K562 (cell line): ENCODE measurements around the gene ZCCHC4. TPM values are rescaled to one million over a fixed set of nuclear protein-coding genes. Genes with fewer than 3 reads are reported as not detected.

ENCODE experiments used
- ATAC-seq: fragments of 200-7000 bp; cut with Tn5 transposase; 3 replicates; pipeline ENCODE4 v1.9.1; 2020; ENCODE audit warnings: moderate library complexity
- BruUV-seq: library from RNA; stranded (reverse); fragments of 400-500 nt; replicated peaks from 2 replicates; lab custom pipeline; 2021; lab: Mats Ljungman, UMichigan
- CTCF ChIA-PET: fragments of 300-600 bp; formaldehyde crosslinking; extraction: SDS; loops from one replicate; lab custom pipeline; 2021; ENCODE audit warnings: low intra/inter-chr PET ratio; lab: Yijun Ruan, JAX
- POLR2A ChIA-PET: fragments of 300-600, 350-650 bp; sonication (Branson Sonifier 250); formaldehyde crosslinking; extraction: SDS; loops from one replicate; lab custom pipeline; 2021; ENCODE audit warnings: antibody characterized with exemption, inconsistent platforms; lab: Yijun Ruan, JAX
- DNase-seq, 4 experiments: peaks; one replicate each; pipeline versions ENCODE4 v3.0.0 to v3.0.0-alpha.2; 2011 to 2018; ENCODE audit warnings: low spot score in 3 of 4, mixed read lengths in 3 of 4; ENCODE audit errors: extremely low read depth in 1 of 4
- FAIRE-seq: peaks from 2 replicates; lab custom pipeline; 2011; peaks lifted over from hg19 to GRCh38; lab: Jason Lieb, UNC
- H2AFZ ChIP-seq: 2 replicates; pipeline ENCODE4 v1.6.0; 2011; ENCODE audit warnings: low read depth, low read length, control low read depth, inconsistent platforms
- H3K27ac ChIP-seq: fragments of 200-600 bp; 3 replicates; pipeline ENCODE4 v1.8.0; 2011; ENCODE audit warnings: low read depth, mild to moderate bottlenecking, control low read depth, inconsistent platforms, low read length, moderate library complexity, mixed read lengths; ENCODE audit errors: extremely low read depth
- H3K27me3 ChIP-seq, 2 experiments: fragments of 300-600 bp in 1 of 2; 2 replicates in 1 of 2; 3 replicates in 1 of 2; pipeline versions ENCODE4 v1.6.0 to v1.8.0; 2011; ENCODE audit warnings: inconsistent platforms in 2 of 2, low read length in 2 of 2, mild to moderate bottlenecking in 1 of 2, mixed read lengths in 1 of 2, moderate library complexity in 1 of 2; ENCODE audit not compliant: control insufficient read depth in 2 of 2, insufficient read depth in 2 of 2
- H3K36me3 ChIP-seq: fragments of 300-600 bp; 3 replicates; pipeline ENCODE4 v1.8.0; 2011; ENCODE audit warnings: mild to moderate bottlenecking, low read length, inconsistent platforms; ENCODE audit not compliant: control insufficient read depth, insufficient read depth
- H3K4me1 ChIP-seq, 2 experiments: fragments of 200-600 bp in 1 of 2; replicated peaks in 1 of 2; 2 replicates in 1 of 2; 3 replicates in 1 of 2; pipeline versions ENCODE4 v1.5.1 to v1.8.0; 2011; ENCODE audit warnings: inconsistent platforms in 2 of 2, low read length in 2 of 2, mild to moderate bottlenecking in 1 of 2, mixed read lengths in 1 of 2, moderate library complexity in 1 of 2; ENCODE audit not compliant: control insufficient read depth in 2 of 2, insufficient read depth in 2 of 2
- H3K4me2 ChIP-seq: 2 replicates; pipeline ENCODE4 v1.6.1; 2011; ENCODE audit warnings: low read length, control low read depth, inconsistent platforms, mixed read lengths; ENCODE audit not compliant: insufficient read depth
- H3K4me3 ChIP-seq: fragments of 200-600 bp; sonication (generic), shearing (Covaris generic); 2 replicates; pipeline ENCODE4 v1.5.1; 2016; ENCODE audit warnings: control low read depth, inconsistent platforms
- H3K79me2 ChIP-seq: fragments of 200-600 bp; 3 replicates; pipeline ENCODE4 v1.8.0; 2011; ENCODE audit warnings: low read length, inconsistent platforms; ENCODE audit not compliant: control insufficient read depth, insufficient read depth
- H3K9ac ChIP-seq, 2 experiments: 2 replicates each; pipeline versions ENCODE4 v1.6.0 to v1.6.1; 2011; ENCODE audit warnings: low read depth in 2 of 2, low read length in 2 of 2, control low read depth in 1 of 2, inconsistent platforms in 1 of 2, mild to moderate bottlenecking in 1 of 2, mixed read lengths in 1 of 2; ENCODE audit not compliant: insufficient read depth in 1 of 2
- H3K9me1 ChIP-seq: one replicate; pipeline ENCODE4 v1.6.0; 2011; ENCODE audit warnings: inconsistent platforms, mild to moderate bottlenecking, low read length, moderate library complexity; ENCODE audit not compliant: control insufficient read depth, insufficient read depth
- H3K9me3 ChIP-seq: replicated peaks from 2 replicates; pipeline ENCODE4 v1.5.1; 2011; ENCODE audit warnings: low read depth, low read length, inconsistent platforms; ENCODE audit not compliant: control insufficient read depth, insufficient read depth
- H4K20me1 ChIP-seq: replicated peaks from 2 replicates; pipeline ENCODE4 v1.6.1; 2011; ENCODE audit warnings: low read length, inconsistent platforms, mixed read lengths; ENCODE audit not compliant: control insufficient read depth, insufficient read depth
- CC2D1A ChIP-seq: fragments of 450-650 bp; IDR thresholded peaks from 2 replicates; pipeline ENCODE4 v1.6.1; 2017; ENCODE audit warnings: mild to moderate bottlenecking
- CSDE1 ChIP-seq, 2 experiments: fragments of 450-650 bp; IDR thresholded peaks; 2 replicates each; pipeline ENCODE4 v1.6.1; 2016; ENCODE audit warnings: mild to moderate bottlenecking in 1 of 2
- KAT8 ChIP-seq: fragments of 450-650 bp; IDR thresholded peaks from 2 replicates; pipeline ENCODE4 v1.6.1; 2016; ENCODE audit warnings: low read depth, mild to moderate bottlenecking
- NONO ChIP-seq, 2 experiments: fragments of 200-400 bp in 1 of 2; fragments of 450-650 bp in 1 of 2; formaldehyde crosslinking in 1 of 2; IDR thresholded peaks; 2 replicates each; pipeline ENCODE4 v1.6.1; 2017; ENCODE audit warnings: low read depth in 2 of 2, mild to moderate bottlenecking in 2 of 2, moderate library complexity in 2 of 2, low read length in 1 of 2
- NR4A1 ChIP-seq, 2 experiments: fragments of 250-450 bp in 1 of 2; fragments of 450-650 bp in 1 of 2; sonication (Bioruptor Pico) in 1 of 2; IDR thresholded peaks; 2 replicates each; pipeline versions ENCODE4 v1.4.0 to v1.6.1; 2016 to 2020; ENCODE audit warnings: mild to moderate bottlenecking in 2 of 2, missing compliant biosample characterization in 1 of 2, missing genetic modification characterization in 1 of 2, moderate library complexity in 1 of 2
- PTRF ChIP-seq: fragments of 450-650 bp; IDR thresholded peaks from 2 replicates; pipeline ENCODE4 v1.6.1; 2016; ENCODE audit warnings: mild to moderate bottlenecking, missing genetic modification characterization, missing compliant biosample characterization
- SAFB ChIP-seq: fragments of 200-400 bp; formaldehyde crosslinking; IDR thresholded peaks from 2 replicates; pipeline ENCODE4 v1.6.1; 2017; ENCODE audit warnings: low read depth, low read length, borderline replicate concordance
- SAFB2 ChIP-seq: fragments of 200-400 bp; formaldehyde crosslinking; IDR thresholded peaks from 2 replicates; pipeline ENCODE4 v1.6.1; 2018; ENCODE audit warnings: borderline replicate concordance, low read length, low read depth, moderate library complexity; ENCODE audit not compliant: severe bottlenecking
- ZNF124 ChIP-seq: sonication (generic); formaldehyde crosslinking; IDR thresholded peaks from 2 replicates; pipeline ENCODE4 v1.8.1; 2022; ENCODE audit warnings: missing genetic modification reagents
- ZNF3 ChIP-seq: fragments of 250-450 bp; sonication (Bioruptor Pico); IDR thresholded peaks from 2 replicates; pipeline ENCODE4 v1.5.0; 2021; ENCODE audit warnings: mild to moderate bottlenecking, moderate library complexity
- ZNF408 ChIP-seq: fragments of 250-450 bp; sonication (Bioruptor Pico); IDR thresholded peaks from 2 replicates; pipeline ENCODE4 v1.4.0; 2020; ENCODE audit warnings: low read depth, mild to moderate bottlenecking, moderate library complexity
- WGBS: fragments of 100-300 bp; shearing (Covaris generic); methylation state at CpG from one replicate; pipeline ENCODE4 v1.1.6; 2016; ENCODE audit warnings: low coverage, mixed read lengths; ENCODE audit not compliant: insufficient coverage; ENCODE audit errors: missing lambda C conversion rate; 5-methylcytosine and 5-hydroxymethylcytosine counted together
- in situ Hi-C: fragments of 300-500 bp; cut with MboI; formaldehyde crosslinking; loops from 4 replicates; pipeline ENCODE4 v1.15.0; 2018; ENCODE audit warnings: inconsistent platforms, mixed read lengths
- intact Hi-C: fragments of 100-400 bp; cut with micrococcal nuclease; formaldehyde crosslinking; loops from 2 replicates; pipeline ENCODE4 v1.14.2; 2022
- polyA plus RNA-seq, 8 experiments: library from polyadenylated mRNA; depleted of rRNA in 4 of 8; stranded (reverse) in 5 of 8; unstranded in 3 of 8; fragments of >200 nt; fragmentation: Nextera tagmentation in 2 of 8; fragmentation: Illumina TruSeq in 1 of 8; extraction: Ambion mirVana in 2 of 8; extraction: Trizol in 1 of 8; gene quantifications; 2 replicates each; pipeline versions ENCODE4 v1.2.1 to v1.2.3, GENCODE V29; 2011 to 2014; ENCODE audit warnings: inconsistent platforms in 1 of 8, missing spikeins in 1 of 8
- total RNA-seq, 7 experiments: library from RNA; depleted of rRNA in 6 of 7; stranded (reverse); fragments of >200 nt in 6 of 7; fragmentation: Illumina TruSeq in 2 of 7; extraction: Trizol in 2 of 7; gene quantifications; 2 replicates each; pipeline versions ENCODE4 v1.2.1 to v1.2.3, GENCODE V29; 2011 to 2021; ENCODE audit warnings: low replicate concordance in 1 of 7
- TF ChIP-seq, protein P1 (sequence below): sonication (generic); formaldehyde crosslinking; IDR thresholded peaks from 2 replicates; pipeline ENCODE4 v1.5.0; 2020; ENCODE audit warnings: missing genetic modification reagents
- TF ChIP-seq, protein P2 (sequence below): fragments of 250-450 bp; sonication (Bioruptor Pico); IDR thresholded peaks from 2 replicates; pipeline ENCODE4 v1.4.0; 2020; ENCODE audit warnings: mild to moderate bottlenecking, moderate library complexity, borderline replicate concordance
- TF ChIP-seq, protein P3 (sequence below): sonication (generic); formaldehyde crosslinking; IDR thresholded peaks from 2 replicates; pipeline ENCODE4 v1.8.0; 2023; ENCODE audit warnings: mild to moderate bottlenecking, missing genetic modification reagents
- TF ChIP-seq, protein P4 (sequence below), 3 experiments: IDR thresholded peaks in 2 of 3; conservative IDR thresholded peaks in 1 of 3; 2 replicates each; pipeline ENCODE4 v1.5.1; 2011 to 2012; ENCODE audit warnings: low read length in 3 of 3, mild to moderate bottlenecking in 3 of 3, control low read depth in 2 of 3, improper control_type of control experiment in 1 of 3, inconsistent platforms in 1 of 3, low read depth in 1 of 3, mixed read lengths in 1 of 3, moderate library complexity in 1 of 3; ENCODE audit not compliant: insufficient read depth in 2 of 3

Gene ZCCHC4
- total and polyA plus RNA-seq, 9 of the 15 experiments (the other 6 are each of a cell fraction or from before 2014, with no cell fraction given), result 5.3 to 26.1 (median 15.2) TPM

DNA sequence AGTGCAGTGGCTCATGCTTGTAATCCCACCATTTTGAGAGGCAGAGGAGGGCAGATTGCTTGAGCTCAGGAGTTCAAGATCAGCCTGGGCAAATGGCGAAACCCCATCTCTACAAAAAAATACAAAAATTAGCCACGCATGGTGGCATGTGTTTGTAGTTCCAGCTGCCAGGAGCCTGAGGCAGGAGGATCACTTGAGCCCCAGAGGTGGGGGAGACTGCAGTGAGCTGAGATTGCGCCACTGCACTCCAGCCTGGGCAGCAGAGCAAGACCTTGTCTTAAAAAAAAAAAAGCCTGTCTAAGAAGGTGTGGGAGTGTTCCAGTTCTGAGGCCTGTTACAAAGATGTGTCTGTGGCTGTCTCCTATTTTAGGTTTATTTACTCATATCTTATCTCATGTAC is 40.7 kb upstream of the ZCCHC4 start:
- no peak overlapping the region for H3K9ac ChIP-seq
- H4K20me1 ChIP-seq, result no peaks in the 10 kb centered on the region
- H3K4me1 ChIP-seq, result no peaks in the 10 kb centered on the region
- DNase-seq (no peak), FAIRE-seq (no peak), ATAC-seq (no peak)
- H2AFZ ChIP-seq, result no peak overlapping the region
- POLR2A ChIA-PET, result interaction anchor here (1.2 kb wide), 1 partner anchor 40 kb away, joined by 3 read pairs; the partner anchor contains the start of gene ZCCHC4
- H3K9me3 ChIP-seq, result no peaks in the 10 kb centered on the region
- WGBS, result 93% methylated on average over 3 of the region's 3 CpGs
- CTCF ChIA-PET, result no interaction called here
- BruUV-seq, result no TSS peak
- no peak overlapping the region for H3K4me3 ChIP-seq
- H3K9me1 ChIP-seq, result no peaks in the 10 kb centered on the region
- no peak overlapping the region for H3K4me2 ChIP-seq
- H3K36me3 ChIP-seq, result peaks cover 21% of the 10 kb centered on the region; the same call in 1 of the 3 replicates
- H3K79me2 ChIP-seq, result no peaks in the 10 kb centered on the region
- no peak overlapping the region for H3K27ac ChIP-seq
- no peaks in the 10 kb centered on the region for H3K27me3 ChIP-seq
- in situ Hi-C loops (no loop called here), intact Hi-C loops (no loop called here)
- TF ChIP-seq ZNF3 (no peak), ZNF408 (CRISPR knock-in tag) (no peak), KAT8 (no peak), CSDE1 (IDR thresholded peaks at IDR 0.05) (no peak), SAFB2 (no peak), PTRF (tag) (no peak), NONO (IDR thresholded peaks at IDR 0.05; ENCODE audit: low read depth in 2 of 2, low read length in 1 of 2) (no peak), SAFB (no peak), NR4A1 (CRISPR knock-in tag; IDR thresholded peaks at IDR 0.05) (no peak), NR4A1 (tag; IDR thresholded peaks at IDR 0.05) (no peak), CC2D1A (no peak), ZNF124 (CRISPR knock-in tag) (no peak)
- TF ChIP-seq, protein P1, sequence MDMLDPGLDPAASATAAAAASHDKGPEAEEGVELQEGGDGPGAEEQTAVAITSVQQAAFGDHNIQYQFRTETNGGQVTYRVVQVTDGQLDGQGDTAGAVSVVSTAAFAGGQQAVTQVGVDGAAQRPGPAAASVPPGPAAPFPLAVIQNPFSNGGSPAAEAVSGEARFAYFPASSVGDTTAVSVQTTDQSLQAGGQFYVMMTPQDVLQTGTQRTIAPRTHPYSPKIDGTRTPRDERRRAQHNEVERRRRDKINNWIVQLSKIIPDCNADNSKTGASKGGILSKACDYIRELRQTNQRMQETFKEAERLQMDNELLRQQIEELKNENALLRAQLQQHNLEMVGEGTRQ, result no peak
- TF ChIP-seq, protein P2, sequence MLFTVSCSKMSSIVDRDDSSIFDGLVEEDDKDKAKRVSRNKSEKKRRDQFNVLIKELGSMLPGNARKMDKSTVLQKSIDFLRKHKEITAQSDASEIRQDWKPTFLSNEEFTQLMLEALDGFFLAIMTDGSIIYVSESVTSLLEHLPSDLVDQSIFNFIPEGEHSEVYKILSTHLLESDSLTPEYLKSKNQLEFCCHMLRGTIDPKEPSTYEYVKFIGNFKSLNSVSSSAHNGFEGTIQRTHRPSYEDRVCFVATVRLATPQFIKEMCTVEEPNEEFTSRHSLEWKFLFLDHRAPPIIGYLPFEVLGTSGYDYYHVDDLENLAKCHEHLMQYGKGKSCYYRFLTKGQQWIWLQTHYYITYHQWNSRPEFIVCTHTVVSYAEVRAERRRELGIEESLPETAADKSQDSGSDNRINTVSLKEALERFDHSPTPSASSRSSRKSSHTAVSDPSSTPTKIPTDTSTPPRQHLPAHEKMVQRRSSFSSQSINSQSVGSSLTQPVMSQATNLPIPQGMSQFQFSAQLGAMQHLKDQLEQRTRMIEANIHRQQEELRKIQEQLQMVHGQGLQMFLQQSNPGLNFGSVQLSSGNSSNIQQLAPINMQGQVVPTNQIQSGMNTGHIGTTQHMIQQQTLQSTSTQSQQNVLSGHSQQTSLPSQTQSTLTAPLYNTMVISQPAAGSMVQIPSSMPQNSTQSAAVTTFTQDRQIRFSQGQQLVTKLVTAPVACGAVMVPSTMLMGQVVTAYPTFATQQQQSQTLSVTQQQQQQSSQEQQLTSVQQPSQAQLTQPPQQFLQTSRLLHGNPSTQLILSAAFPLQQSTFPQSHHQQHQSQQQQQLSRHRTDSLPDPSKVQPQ (CRISPR knock-in tag), result no peak
- TF ChIP-seq, protein P3, sequence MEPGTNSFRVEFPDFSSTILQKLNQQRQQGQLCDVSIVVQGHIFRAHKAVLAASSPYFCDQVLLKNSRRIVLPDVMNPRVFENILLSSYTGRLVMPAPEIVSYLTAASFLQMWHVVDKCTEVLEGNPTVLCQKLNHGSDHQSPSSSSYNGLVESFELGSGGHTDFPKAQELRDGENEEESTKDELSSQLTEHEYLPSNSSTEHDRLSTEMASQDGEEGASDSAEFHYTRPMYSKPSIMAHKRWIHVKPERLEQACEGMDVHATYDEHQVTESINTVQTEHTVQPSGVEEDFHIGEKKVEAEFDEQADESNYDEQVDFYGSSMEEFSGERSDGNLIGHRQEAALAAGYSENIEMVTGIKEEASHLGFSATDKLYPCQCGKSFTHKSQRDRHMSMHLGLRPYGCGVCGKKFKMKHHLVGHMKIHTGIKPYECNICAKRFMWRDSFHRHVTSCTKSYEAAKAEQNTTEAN (CRISPR knock-in tag), result no peak
- TF ChIP-seq, protein P4, sequence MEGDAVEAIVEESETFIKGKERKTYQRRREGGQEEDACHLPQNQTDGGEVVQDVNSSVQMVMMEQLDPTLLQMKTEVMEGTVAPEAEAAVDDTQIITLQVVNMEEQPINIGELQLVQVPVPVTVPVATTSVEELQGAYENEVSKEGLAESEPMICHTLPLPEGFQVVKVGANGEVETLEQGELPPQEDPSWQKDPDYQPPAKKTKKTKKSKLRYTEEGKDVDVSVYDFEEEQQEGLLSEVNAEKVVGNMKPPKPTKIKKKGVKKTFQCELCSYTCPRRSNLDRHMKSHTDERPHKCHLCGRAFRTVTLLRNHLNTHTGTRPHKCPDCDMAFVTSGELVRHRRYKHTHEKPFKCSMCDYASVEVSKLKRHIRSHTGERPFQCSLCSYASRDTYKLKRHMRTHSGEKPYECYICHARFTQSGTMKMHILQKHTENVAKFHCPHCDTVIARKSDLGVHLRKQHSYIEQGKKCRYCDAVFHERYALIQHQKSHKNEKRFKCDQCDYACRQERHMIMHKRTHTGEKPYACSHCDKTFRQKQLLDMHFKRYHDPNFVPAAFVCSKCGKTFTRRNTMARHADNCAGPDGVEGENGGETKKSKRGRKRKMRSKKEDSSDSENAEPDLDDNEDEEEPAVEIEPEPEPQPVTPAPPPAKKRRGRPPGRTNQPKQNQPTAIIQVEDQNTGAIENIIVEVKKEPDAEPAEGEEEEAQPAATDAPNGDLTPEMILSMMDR (IDR thresholded peaks at IDR 0.05 in 2 of 3, conservative IDR thresholded peaks at IDR 0.05 in 1 of 3; ENCODE audit: insufficient read depth in 2 of 3, low read depth in 1 of 3, low read length in 3 of 3), result no peak
